Astrocyte (in vitro differentiated cells and primary cell): ENCODE measurements around the gene PLCD3. TPM values are rescaled to one million over a fixed set of nuclear protein-coding genes. Genes with fewer than 3 reads are reported as not detected.

Experiments
- DNase-seq: peaks from one replicate; pipeline ENCODE4 v3.0.0-alpha.2; 2010; ENCODE audit warnings: low read depth
- FAIRE-seq: peaks from 2 replicates; lab custom pipeline; 2011; peaks lifted over from hg19 to GRCh38; lab: Jason Lieb, UNC
- H2AFZ ChIP-seq: 2 replicates; pipeline ENCODE4 v1.6.0; 2012; ENCODE audit warnings: low read depth, low read length, inconsistent platforms
- H3K27ac ChIP-seq: 2 replicates; pipeline ENCODE4 v1.5.1; 2011; ENCODE audit warnings: low read depth, low read length, inconsistent platforms
- H3K27me3 ChIP-seq: 2 replicates; pipeline ENCODE4 v1.6.0; 2011; ENCODE audit warnings: low read length, inconsistent platforms; ENCODE audit not compliant: insufficient read depth
- H3K36me3 ChIP-seq: 2 replicates; pipeline ENCODE4 v1.5.1; 2011; ENCODE audit warnings: low read length, inconsistent platforms; ENCODE audit not compliant: insufficient read depth
- H3K4me1 ChIP-seq: 2 replicates; pipeline ENCODE4 v1.5.1; 2011; ENCODE audit warnings: low read length, inconsistent platforms; ENCODE audit not compliant: insufficient read depth
- H3K4me2 ChIP-seq: 2 replicates; pipeline ENCODE4 v1.6.0; 2012; ENCODE audit warnings: low read length, inconsistent platforms
- H3K4me3 ChIP-seq: 2 replicates; pipeline ENCODE4 v1.5.1; 2011; ENCODE audit warnings: low read depth, mild to moderate bottlenecking, low read length, inconsistent platforms; ENCODE audit not compliant: insufficient read depth
- H3K79me2 ChIP-seq: 2 replicates; pipeline ENCODE4 v1.6.0; 2012; ENCODE audit warnings: mild to moderate bottlenecking, low read length, inconsistent platforms; ENCODE audit not compliant: insufficient read depth
- H3K9ac ChIP-seq: 2 replicates; pipeline ENCODE4 v1.6.0; 2012; ENCODE audit warnings: mild to moderate bottlenecking, low read length, inconsistent platforms
- H3K9me3 ChIP-seq: 2 replicates; pipeline ENCODE4 v1.5.1; 2012; ENCODE audit warnings: low read depth, mild to moderate bottlenecking, low read length, inconsistent platforms; ENCODE audit not compliant: insufficient read depth
- H4K20me1 ChIP-seq: 2 replicates; pipeline ENCODE4 v1.6.0; 2012; ENCODE audit warnings: low read length, inconsistent platforms; ENCODE audit not compliant: insufficient read depth
- H3K27ac Mint-ChIP-seq: one replicate; pipeline ENCODE4 v1.8.0; 2021; ENCODE audit warnings: mild to moderate bottlenecking, mixed read lengths; ENCODE audit not compliant: unreplicated experiment
- H3K27me3 Mint-ChIP-seq: one replicate; pipeline ENCODE4 v1.8.0; 2021; ENCODE audit warnings: low read depth, mixed read lengths; ENCODE audit not compliant: unreplicated experiment
- H3K36me3 Mint-ChIP-seq: one replicate; pipeline ENCODE4 v1.8.0; 2021; ENCODE audit warnings: low read depth, mixed read lengths; ENCODE audit not compliant: unreplicated experiment
- H3K4me1 Mint-ChIP-seq: one replicate; pipeline ENCODE4 v1.8.0; 2021; ENCODE audit warnings: low read depth, mixed read lengths; ENCODE audit not compliant: unreplicated experiment
- H3K4me3 Mint-ChIP-seq: one replicate; pipeline ENCODE4 v1.8.0; 2021; ENCODE audit warnings: mild to moderate bottlenecking, moderate library complexity, mixed read lengths; ENCODE audit not compliant: unreplicated experiment
- H3K9me3 Mint-ChIP-seq: one replicate; pipeline ENCODE4 v1.8.0; 2021; ENCODE audit warnings: mild to moderate bottlenecking, mixed read lengths; ENCODE audit not compliant: unreplicated experiment
- EZH2 ChIP-seq: IDR thresholded peaks from 2 replicates; pipeline ENCODE4 v1.6.1; 2012; ENCODE audit warnings: mild to moderate bottlenecking, low read length, inconsistent platforms; ENCODE audit not compliant: insufficient read depth
- total RNA-seq: library from RNA; stranded (reverse); gene quantifications from 2 replicates; pipeline ENCODE4 v1.2.1, GENCODE V29; 2021
- TF ChIP-seq, protein P1 (sequence below): IDR thresholded peaks from 2 replicates; pipeline ENCODE4 v1.5.1; 2011; ENCODE audit warnings: low read depth, mild to moderate bottlenecking, inconsistent platforms, low read length, moderate library complexity; ENCODE audit not compliant: insufficient read depth

The PLCD3 gene
- total RNA-seq, 1 donor from 2014 or later, result 92.0 TPM

DNA sequence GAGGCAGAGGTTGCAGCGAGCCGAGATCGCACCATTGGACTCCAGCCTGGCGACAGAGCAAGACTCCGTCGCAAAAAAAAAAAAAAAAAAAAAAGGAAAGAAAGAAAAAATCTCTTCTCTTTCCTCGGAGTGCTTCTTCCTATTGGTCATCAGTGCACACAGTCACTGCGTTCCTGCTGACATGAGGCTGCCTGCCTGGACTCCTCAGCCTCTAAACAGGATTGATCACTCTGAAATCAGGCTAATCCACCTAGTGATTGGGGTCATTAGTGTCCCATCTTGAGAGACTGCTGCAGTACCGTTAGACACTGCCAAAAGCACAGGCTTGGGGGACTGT, 30.8 kb downstream of the PLCD3 start:
- no peak overlapping the region for H3K4me3 ChIP-seq
- FAIRE-seq (no peak), DNase-seq (no peak)
- H4K20me1 ChIP-seq, result peaks cover 30% of the 10 kb centered on the region
- H3K9me3 Mint-ChIP-seq, result no peaks in the 10 kb centered on the region
- H3K27me3 Mint-ChIP-seq, result no peaks in the 10 kb centered on the region
- H3K36me3 ChIP-seq, result peaks cover 63% of the 10 kb centered on the region
- H2AFZ ChIP-seq, result no peak overlapping the region
- no peaks in the 10 kb centered on the region for H3K9me3 ChIP-seq
- H3K36me3 Mint-ChIP-seq, result peaks cover 28% of the 10 kb centered on the region
- H3K27ac Mint-ChIP-seq, result peak overlapping the region; percentile 75
- no peak overlapping the region for H3K4me2 ChIP-seq
- TF ChIP-seq EZH2, result no peak
- TF ChIP-seq, protein P1, sequence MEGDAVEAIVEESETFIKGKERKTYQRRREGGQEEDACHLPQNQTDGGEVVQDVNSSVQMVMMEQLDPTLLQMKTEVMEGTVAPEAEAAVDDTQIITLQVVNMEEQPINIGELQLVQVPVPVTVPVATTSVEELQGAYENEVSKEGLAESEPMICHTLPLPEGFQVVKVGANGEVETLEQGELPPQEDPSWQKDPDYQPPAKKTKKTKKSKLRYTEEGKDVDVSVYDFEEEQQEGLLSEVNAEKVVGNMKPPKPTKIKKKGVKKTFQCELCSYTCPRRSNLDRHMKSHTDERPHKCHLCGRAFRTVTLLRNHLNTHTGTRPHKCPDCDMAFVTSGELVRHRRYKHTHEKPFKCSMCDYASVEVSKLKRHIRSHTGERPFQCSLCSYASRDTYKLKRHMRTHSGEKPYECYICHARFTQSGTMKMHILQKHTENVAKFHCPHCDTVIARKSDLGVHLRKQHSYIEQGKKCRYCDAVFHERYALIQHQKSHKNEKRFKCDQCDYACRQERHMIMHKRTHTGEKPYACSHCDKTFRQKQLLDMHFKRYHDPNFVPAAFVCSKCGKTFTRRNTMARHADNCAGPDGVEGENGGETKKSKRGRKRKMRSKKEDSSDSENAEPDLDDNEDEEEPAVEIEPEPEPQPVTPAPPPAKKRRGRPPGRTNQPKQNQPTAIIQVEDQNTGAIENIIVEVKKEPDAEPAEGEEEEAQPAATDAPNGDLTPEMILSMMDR, result no peak
- peaks cover 23% of the 10 kb centered on the region for H3K4me1 Mint-ChIP-seq
- H3K27ac ChIP-seq, result no peak overlapping the region
- H3K4me1 ChIP-seq, result no peaks in the 10 kb centered on the region
- no peak overlapping the region for H3K4me3 Mint-ChIP-seq
- H3K79me2 ChIP-seq, result no peaks in the 10 kb centered on the region
- no peak overlapping the region for H3K9ac ChIP-seq
- H3K27me3 ChIP-seq, result no peaks in the 10 kb centered on the region

DNA sequence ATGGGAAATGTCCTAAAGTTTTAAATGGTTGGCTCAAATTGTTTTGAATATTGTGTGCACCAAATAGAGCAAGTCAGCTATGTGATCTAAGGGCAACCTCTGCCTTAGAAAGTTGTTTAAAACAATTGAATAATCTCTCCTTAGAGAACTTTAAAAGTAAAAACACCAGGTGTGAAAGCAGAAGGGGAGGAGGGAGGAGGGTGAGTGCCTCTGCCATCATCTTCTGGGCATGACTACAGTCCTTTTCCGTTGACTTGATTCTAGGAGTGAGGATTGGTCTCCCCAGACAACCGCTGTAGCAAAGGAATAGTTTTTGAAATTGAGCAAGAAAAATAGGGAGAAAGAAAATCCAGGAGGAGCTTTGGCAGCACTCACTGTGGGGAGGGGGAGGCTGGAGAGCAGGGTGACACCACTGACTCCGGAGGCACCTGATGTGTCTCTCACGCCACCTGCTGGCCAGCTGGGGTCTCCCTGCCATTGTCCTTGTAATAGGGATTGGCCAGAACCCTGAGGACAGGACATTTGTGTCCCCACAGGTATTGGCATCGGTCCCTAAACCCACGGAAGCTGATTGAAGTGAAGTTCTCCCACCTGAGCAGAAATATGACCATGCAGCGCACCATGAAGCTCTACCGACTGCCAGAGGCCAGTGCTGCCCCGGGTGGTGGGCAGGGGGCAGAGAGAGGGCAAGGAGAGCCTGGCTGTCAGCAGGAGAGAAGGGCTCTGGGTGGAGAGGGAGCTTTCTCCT, 33.3 kb downstream of the PLCD3 start:
- no peaks in the 10 kb centered on the region for H3K27me3 Mint-ChIP-seq
- peaks cover under 1% of the 10 kb centered on the region for H3K4me1 ChIP-seq
- no peak overlapping the region for H3K9ac ChIP-seq
- H3K9me3 Mint-ChIP-seq, result no peaks in the 10 kb centered on the region
- H3K27ac Mint-ChIP-seq, result no peak overlapping the region
- H2AFZ ChIP-seq, result no peak overlapping the region
- DNase-seq (peak; percentile 34), FAIRE-seq (no peak)
- TF ChIP-seq, protein P1, result peak; percentile 83
- no peak for TF ChIP-seq EZH2
- peaks cover 29% of the 10 kb centered on the region for H4K20me1 ChIP-seq
- H3K9me3 ChIP-seq, result no peaks in the 10 kb centered on the region
- no peak overlapping the region for H3K27ac ChIP-seq
- H3K36me3 Mint-ChIP-seq, result peaks cover 30% of the 10 kb centered on the region
- no peaks in the 10 kb centered on the region for H3K27me3 ChIP-seq
- H3K4me2 ChIP-seq, result no peak overlapping the region
- peaks cover 54% of the 10 kb centered on the region for H3K36me3 ChIP-seq
- H3K4me3 Mint-ChIP-seq, result no peak overlapping the region
- H3K79me2 ChIP-seq, result no peaks in the 10 kb centered on the region
- H3K4me1 Mint-ChIP-seq, result peaks cover 27% of the 10 kb centered on the region
- H3K4me3 ChIP-seq, result no peak overlapping the region
